Measurements from ENCODE around the gene TGIF1.

GRCh38 chr18:3456686-3457069 is 6.7 kb downstream of the TGIF1 start:
- TF ChIP-seq, protein P1, sequence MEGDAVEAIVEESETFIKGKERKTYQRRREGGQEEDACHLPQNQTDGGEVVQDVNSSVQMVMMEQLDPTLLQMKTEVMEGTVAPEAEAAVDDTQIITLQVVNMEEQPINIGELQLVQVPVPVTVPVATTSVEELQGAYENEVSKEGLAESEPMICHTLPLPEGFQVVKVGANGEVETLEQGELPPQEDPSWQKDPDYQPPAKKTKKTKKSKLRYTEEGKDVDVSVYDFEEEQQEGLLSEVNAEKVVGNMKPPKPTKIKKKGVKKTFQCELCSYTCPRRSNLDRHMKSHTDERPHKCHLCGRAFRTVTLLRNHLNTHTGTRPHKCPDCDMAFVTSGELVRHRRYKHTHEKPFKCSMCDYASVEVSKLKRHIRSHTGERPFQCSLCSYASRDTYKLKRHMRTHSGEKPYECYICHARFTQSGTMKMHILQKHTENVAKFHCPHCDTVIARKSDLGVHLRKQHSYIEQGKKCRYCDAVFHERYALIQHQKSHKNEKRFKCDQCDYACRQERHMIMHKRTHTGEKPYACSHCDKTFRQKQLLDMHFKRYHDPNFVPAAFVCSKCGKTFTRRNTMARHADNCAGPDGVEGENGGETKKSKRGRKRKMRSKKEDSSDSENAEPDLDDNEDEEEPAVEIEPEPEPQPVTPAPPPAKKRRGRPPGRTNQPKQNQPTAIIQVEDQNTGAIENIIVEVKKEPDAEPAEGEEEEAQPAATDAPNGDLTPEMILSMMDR (IDR thresholded peaks at IDR 0.05) = no peak
- no peak for TF ChIP-seq POLR2A (IDR thresholded peaks at IDR 0.05)

Data from lower leg skin (tissue), 3 donors.